Renal cortex interstitium (tissue), 11 donors: ENCODE measurements around the gene BYSL. TPM values are rescaled to one million over a fixed set of nuclear protein-coding genes. Genes with fewer than 3 reads are reported as not detected.

ENCODE experiments used
- DNase-seq, 11 donors: peaks; one replicate each; pipeline ENCODE4 v3.0.0-alpha.2; 2013; ENCODE audit warnings: low read depth in 9 of 11, low spot score in 4 of 11; ENCODE audit errors: extremely low read depth in 1 of 11
- polyA plus RNA-seq, 3 donors: library from polyadenylated mRNA; unstranded; fragments of 120-200 nt; gene quantifications; one replicate each; pipeline ENCODE4 v1.2.1, GENCODE V29; 2013; ENCODE audit not compliant: insufficient read length in 3 of 3

BYSL gene
- polyA plus RNA-seq, 3 donors, result 23.8 to 32.6 (median 29.4) TPM

DNA sequence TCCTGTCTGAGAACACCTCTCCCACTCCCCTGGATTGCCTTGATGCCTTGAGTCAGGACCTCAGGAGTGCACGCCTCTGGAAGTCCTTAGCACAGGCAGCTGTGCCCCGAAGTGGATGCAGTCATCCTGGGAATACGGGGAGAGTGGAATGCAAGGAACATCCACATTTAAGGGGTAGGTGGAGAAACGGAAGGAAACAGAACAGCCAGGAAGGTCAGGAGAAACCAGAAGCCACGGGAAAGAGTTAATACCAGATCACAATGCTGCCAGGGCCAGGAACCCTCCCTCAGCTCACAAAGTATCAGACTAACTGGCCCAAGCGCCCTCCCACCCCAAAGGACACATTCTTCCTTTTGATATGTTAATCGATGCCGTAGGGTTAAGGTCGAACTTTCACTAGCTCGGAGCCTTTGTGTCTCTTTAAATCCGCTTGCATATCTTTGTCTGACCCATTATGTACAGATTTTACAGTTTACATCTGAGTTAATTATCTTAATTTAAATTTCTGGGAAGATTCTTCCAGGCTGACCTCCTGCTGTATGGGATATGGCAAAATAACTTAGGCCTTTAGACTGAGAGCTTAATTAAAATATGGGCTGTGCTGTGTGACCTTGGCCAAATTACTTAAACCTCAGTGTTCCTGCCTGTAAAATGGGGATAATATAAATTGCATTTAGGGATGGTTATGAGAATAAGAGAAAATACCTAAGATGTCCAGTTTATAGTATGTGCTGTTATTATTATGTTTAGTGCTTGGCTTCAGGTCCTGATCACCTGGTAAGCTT is 44.3 kb downstream of the BYSL start:
- no peak for DNase-seq

DNA sequence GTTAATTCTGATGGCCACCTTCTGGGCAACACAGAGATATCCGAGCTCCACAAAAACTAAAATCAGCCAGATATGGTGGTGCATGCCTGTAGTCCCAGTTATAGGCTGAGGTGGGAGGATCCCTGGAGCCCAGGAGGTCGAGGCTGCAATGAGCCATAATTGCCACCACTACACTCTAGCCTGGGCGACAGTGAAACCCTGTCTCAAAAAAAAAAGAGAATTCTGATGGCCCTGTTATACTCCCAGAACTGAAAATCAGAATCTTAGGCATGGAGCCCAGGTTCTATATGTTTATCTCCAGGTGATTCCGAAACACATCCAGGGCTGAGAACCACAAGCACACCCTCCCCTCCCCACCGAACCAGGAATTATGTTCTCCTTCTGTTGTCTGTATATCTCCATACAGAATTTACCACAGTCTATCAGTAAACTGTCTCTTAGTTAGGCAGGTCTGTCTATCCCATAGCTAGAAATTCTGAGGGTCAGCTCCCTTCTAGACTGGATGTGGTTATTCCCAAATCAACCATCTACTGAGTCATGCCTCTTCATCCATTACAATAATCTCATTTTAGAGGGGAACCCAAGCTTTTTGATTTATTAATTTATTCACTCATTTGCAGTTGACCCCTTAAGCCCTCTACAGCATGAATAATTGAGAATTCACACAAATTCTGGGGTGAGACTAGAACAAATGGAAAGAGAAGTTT is 45.1 kb downstream of the BYSL start:
- DNase-seq, result no peak

DNA sequence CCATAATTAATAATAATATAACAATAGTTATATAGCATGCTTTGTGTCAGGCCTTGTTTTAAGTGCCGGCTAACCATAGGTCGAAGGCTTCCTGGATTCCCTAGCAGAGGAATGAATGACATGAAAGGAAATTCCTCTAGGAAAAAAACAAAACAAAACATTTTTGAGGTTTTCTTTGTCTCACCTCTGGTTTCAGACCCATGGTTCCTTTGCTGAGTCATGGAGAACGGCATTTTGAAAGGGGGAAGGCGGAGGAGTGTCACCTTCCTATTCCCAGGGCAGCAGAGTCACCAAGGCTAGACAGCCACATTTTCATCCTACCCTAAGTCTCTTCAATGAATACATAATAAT is 45.6 kb downstream of the BYSL start:
- no peak for DNase-seq

DNA sequence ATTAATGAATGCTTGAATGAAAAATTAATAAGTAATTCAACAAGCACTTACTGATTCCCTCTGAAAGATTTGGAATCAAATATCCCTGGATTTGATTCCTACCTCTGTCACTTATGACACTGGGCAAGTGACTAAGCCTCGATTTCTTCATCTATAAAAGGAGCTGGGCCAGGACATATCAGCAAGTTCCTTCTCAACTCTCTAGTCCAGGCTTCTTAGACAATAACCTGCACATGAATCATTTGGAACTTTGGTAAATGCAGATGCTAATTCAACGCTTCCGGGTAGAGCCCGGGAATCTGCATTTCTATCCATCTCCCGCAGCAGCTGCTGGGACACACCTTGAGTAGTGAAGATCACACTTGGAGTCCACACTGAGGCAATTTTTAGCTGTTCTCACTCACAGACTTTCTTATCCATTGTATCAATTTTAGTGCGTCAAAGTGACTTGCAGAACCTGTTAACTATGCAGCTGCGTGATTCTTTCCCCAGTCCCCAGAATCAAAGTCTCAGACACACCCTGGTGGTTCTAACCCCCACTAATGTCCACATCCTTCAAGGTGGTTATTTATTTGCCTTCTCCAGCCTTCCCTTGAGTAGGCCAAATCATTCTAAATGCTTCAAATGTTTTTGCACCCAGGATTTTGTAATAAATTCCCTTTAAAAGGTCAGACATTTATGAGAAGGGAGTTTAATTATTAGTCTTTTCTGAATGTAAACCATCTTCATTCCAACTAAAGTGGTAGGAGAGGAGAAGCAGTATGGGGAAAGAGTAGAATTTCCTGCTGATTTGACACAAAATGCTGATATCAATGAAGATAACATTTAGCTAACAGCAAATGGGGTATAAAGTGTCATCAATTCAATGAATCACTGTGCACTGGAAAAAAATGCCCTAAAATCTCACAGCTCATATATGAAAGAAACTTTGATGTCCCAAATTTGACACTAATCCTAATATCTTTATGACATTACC is 46.3 kb downstream of the BYSL start:
- DNase-seq, result no peak

DNA sequence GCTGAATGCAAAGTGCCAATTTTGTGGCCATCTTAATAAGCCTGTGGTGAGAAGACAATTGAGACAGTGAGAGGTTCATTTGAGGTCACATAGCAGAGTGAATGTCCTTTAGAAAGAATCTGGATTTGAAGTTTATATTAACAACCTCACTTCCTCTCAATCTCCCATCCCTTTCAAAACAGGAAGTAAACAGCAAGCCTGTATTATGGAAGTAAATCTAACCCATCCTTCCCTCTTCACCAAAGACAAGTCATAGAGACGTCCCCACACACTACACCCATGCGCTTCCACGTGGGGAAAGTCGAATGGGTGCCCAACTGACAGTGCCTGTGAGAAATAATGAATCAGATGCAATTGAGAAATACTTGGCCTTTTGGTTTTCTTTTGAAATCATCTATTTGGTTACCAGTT is 49.1 kb downstream of the BYSL start:
- DNase-seq, result no peak

DNA sequence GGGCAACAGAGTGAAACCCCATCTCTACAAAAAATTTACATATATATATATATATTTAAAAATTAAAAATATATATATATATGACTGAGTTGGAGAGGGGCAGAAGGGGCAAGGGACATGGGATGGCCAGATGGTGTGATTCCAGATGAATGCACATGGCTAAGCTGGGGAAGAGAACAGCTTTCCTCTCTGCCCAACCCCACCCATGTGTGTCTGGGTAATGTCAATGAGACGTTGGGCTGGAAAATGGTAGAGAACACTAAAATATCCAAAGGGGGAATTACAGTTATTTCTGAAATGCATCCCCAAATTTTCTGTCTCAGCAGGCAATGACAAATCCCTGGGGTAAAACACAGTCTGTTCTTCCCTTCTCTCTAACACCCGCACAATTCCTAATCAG is 51.5 kb downstream of the BYSL start:
- no peak for DNase-seq

DNA sequence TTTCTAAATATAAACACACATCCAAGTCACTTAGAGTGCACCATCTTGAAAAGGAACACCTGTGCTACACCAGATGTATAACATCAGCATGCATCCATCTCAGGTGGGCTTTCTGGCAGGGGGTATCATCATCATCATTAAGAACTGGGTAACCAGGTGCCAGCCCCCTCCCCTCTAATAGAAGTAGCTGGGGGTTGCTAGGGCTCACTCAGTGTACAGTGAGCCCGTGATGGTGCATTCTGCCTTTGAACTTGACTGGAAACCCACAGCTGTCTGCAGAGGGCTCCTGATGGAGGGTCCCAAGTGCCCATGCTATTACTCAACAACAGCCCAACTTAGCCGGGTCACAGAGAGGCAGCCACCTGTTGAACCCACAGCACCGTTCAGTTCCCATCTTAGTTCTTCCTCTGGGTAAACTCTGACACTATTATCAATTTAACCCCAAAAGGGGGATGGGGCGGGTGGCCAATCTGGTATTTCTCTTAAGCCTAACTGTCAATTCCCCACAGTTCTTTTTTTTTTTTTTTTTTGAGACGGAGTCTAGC is 53.1 kb downstream of the BYSL start:
- no peak for DNase-seq

DNA sequence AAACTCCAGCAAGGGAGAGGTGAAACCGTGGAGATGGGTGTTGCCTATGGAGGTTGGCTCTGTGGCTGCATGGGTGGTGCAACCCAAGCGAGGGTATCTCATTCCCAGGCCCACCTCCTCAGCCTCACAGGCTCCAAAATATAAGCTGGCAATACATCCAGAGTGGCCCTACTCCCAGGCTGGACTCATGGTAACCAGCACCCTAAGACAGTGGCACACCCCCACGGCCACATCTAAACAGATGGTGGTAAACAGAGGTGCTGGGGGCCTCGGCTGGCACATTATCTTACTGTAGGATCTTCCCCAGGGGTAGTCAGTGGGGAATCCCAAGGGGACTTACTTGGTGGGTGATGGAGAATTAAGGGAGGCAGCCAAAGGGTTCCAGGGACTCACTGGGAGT is 54.0 kb downstream of the BYSL start:
- DNase-seq, result no peak

DNA sequence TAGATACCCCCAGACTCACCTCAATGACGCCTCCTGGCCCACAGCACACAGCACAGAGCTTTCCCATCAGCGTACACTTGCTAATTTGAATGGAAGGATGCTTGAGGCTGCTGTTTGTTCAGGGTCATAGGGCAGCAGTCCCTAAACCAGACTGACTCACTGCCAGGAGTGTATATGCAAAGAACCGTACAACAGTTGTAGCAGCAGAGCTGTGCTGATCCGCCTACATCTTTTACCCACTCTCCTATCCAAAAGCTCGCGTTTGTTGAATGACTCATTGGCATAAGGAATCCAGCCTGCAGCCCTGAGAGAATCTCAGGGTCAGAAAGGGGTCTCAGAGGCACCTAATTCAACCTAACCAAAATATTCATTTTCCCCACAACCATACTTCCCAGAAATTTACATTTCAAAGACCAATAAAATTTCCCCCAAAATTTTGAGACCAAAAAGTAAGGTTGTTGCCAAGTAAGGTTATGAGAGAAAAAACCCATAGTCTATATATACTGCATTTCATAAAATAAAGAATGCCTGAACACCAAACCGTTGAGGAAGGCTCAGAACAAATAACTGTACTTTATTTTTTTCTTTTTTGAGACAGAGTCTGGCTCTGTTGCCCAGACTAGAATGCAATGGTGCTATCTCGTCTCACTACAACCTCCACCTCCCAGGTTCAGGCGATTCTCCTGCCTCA is 55.6 kb downstream of the BYSL start:
- no peak for DNase-seq

Other genes starting within 250 kb of the BYSL start
- gene TFEB, start 185.9 kb upstream of the BYSL start, polyA plus RNA-seq, result 1 to 10 TPM; 5.5 to 9.8 (median 9.6) TPM
- under 1 TPM in 2 of 3 donors, not detected in 1; 0.07 to 0.26 TPM for gene PGC, start 174.1 kb upstream of the BYSL start, polyA plus RNA-seq
- gene FRS3, start 141.6 kb upstream of the BYSL start, polyA plus RNA-seq, result 1 to 10 TPM; 4.4 to 7.8 (median 6.6) TPM
- gene PRICKLE4, start 140.7 kb upstream of the BYSL start, polyA plus RNA-seq, result 1 to 10 TPM; 4.2 to 8.0 (median 7.2) TPM
- 100 to 1,000 TPM; 199 to 246 (median 231) TPM for gene TOMM6, start 133.8 kb upstream of the BYSL start, polyA plus RNA-seq
- gene USP49, start 26.1 kb upstream of the BYSL start, polyA plus RNA-seq, result 10 to 100 TPM; 13.1 to 14.5 (median 13.2) TPM
- gene MED20, start 360 bp upstream of the BYSL start, polyA plus RNA-seq, result 10 to 100 TPM; 36.0 to 38.6 (median 36.0) TPM
- gene CCND3, start 20.3 kb downstream of the BYSL start, polyA plus RNA-seq, result 10 to 100 TPM; 21.0 to 31.1 (median 25.1) TPM
- gene TAF8, start 129.0 kb downstream of the BYSL start, polyA plus RNA-seq, result 10 to 100 TPM; 19.9 to 25.8 (median 20.4) TPM
- gene C6orf132, start 221.1 kb downstream of the BYSL start, polyA plus RNA-seq, result 1 to 10 TPM; 4.3 to 5.5 (median 5.2) TPM